Lower lobe of right lung (tissue), 2 donors: Measurements from ENCODE around the gene GALR3. TPM values are rescaled to one million over a fixed set of nuclear protein-coding genes. Genes with fewer than 3 reads are reported as not detected.
"Not testable (repeated sequence)": the region's sequence is repeated elsewhere in the genome, so short reads cannot be mapped to it uniquely, and the experiment has no call there.

Experiments used
- ATAC-seq, 2 donors: fragments of 200-7000 bp; cut with Tn5 transposase; one replicate each; pipeline ENCODE4 v1.9.1; 2020 to 2022; ENCODE audit warnings: mild to moderate bottlenecking in 2 of 2, moderate library complexity in 2 of 2
- DNase-seq: peaks from one replicate; pipeline ENCODE4 v3.0.0-alpha.2; 2020
- H3K27ac ChIP-seq: fragments of 200-600 bp; one replicate; pipeline ENCODE4 v1.8.0; 2022
- H3K27me3 ChIP-seq: fragments of 200-600 bp; one replicate; pipeline ENCODE4 v1.8.0; 2022; ENCODE audit warnings: low read depth
- H3K36me3 ChIP-seq: fragments of 200-600 bp; one replicate; pipeline ENCODE4 v1.8.0; 2022; ENCODE audit warnings: mild to moderate bottlenecking
- H3K4me1 ChIP-seq: fragments of 200-600 bp; one replicate; pipeline ENCODE4 v1.8.0; 2022
- H3K4me3 ChIP-seq: fragments of 200-600 bp; one replicate; pipeline ENCODE4 v1.8.0; 2022; ENCODE audit warnings: mild to moderate bottlenecking
- H3K9me3 ChIP-seq: fragments of 200-600 bp; one replicate; pipeline ENCODE4 v1.8.0; 2022
- CTCF ChIP-seq: fragments of 200-600 bp; IDR thresholded peaks from one replicate; pipeline ENCODE4 v1.8.0; 2022; ENCODE audit warnings: antibody characterized with exemption, mild to moderate bottlenecking
- intact Hi-C: fragments of 100-400 bp; cut with DNase I; formaldehyde crosslinking; loops from one replicate; pipeline ENCODE4 v1.11.0; 2022
- total RNA-seq: library from RNA; stranded (reverse); fragmentation: NEBNext Ultra II Directional; extraction: Animal tissue kit (Norgen Biotek cat#: 25700); gene quantifications from one replicate; pipeline ENCODE4 v1.2.1, GENCODE V29; 2021
- donor health status: DM: no; HTN: yes; CAD: no; lungs with severe emphysema.

The GALR3 gene
- total RNA-seq, 1 donor from 2014 or later: not detected

GRCh38 chr22:37792494-37792893 is 30.7 kb upstream of the GALR3 start:
- no peak overlapping the region for H3K27ac ChIP-seq
- no peak for DNase-seq
- no peak for TF ChIP-seq CTCF
- intact Hi-C loops: no loop called here
- H3K27me3 ChIP-seq: no peaks in the 10 kb centered on the region
- H3K9me3 ChIP-seq: no peaks in the 10 kb centered on the region
- H3K36me3 ChIP-seq: no peaks in the 10 kb centered on the region
- H3K4me1 ChIP-seq: no peaks in the 10 kb centered on the region
- no peak for ATAC-seq
- H3K4me3 ChIP-seq: no peak overlapping the region

- no peak for DNase-seq
- H3K9me3 ChIP-seq: no peaks in the 10 kb centered on the region
- H3K36me3 ChIP-seq: no peaks in the 10 kb centered on the region
- no peaks in the 10 kb centered on the region for H3K27me3 ChIP-seq
- intact Hi-C loops: no loop called here
- H3K4me1 ChIP-seq: no peaks in the 10 kb centered on the region
- no peak for ATAC-seq
- no peak overlapping the region for H3K27ac ChIP-seq
- H3K4me3 ChIP-seq: no peak overlapping the region
- TF ChIP-seq CTCF: no peak
Observed at GRCh38 chr22:37794376-37794775, 28.8 kb upstream of the GALR3 start.

GRCh38 chr22:37796079-37796478 is 27.1 kb upstream of the GALR3 start:
- no peak for DNase-seq
- ATAC-seq: no peak
- Histone ChIP-seq H3K27ac (no peak overlapping the region), H3K9me3 (no peaks in the 10 kb centered on the region), H3K4me3 (no peak overlapping the region), H3K27me3 (no peaks in the 10 kb centered on the region), H3K36me3 (no peaks in the 10 kb centered on the region), H3K4me1 (no peaks in the 10 kb centered on the region)
- intact Hi-C loops: no loop called here
- no peak for TF ChIP-seq CTCF

GRCh38 chr22:37797259-37797658 is 25.9 kb upstream of the GALR3 start:
- H3K9me3 ChIP-seq, H3K4me3 ChIP-seq, H3K36me3 ChIP-seq, ATAC-seq, H3K4me1 ChIP-seq, H3K27ac ChIP-seq, intact Hi-C loops, DNase-seq, H3K27me3 ChIP-seq: not testable (repeated sequence)

- H3K4me1 ChIP-seq: peaks cover 11% of the 10 kb centered on the region
- H3K27ac ChIP-seq: no peak overlapping the region
- no peak for TF ChIP-seq CTCF
- no peak overlapping the region for H3K4me3 ChIP-seq
- DNase-seq: no peak
- no peaks in the 10 kb centered on the region for H3K9me3 ChIP-seq
- H3K36me3 ChIP-seq: no peaks in the 10 kb centered on the region
- no peaks in the 10 kb centered on the region for H3K27me3 ChIP-seq
- ATAC-seq: no peak
- intact Hi-C loops: no loop called here
Observed at GRCh38 chr22:37797874-37798500, 25.2 kb upstream of the GALR3 start.

- ATAC-seq: not testable (repeated sequence)
Observed at GRCh38 chr22:37799979-37800378, 23.2 kb upstream of the GALR3 start.

GRCh38 chr22:37801946-37802309 is 21.3 kb upstream of the GALR3 start:
- DNase-seq (no peak), ATAC-seq (no peak)
- no peaks in the 10 kb centered on the region for H3K36me3 ChIP-seq
- H3K4me3 ChIP-seq: peak overlapping the region; percentile 73
- H3K4me1 ChIP-seq: peaks cover 36% of the 10 kb centered on the region
- intact Hi-C loops: no loop called here
- no peak for TF ChIP-seq CTCF
- H3K9me3 ChIP-seq: no peaks in the 10 kb centered on the region
- H3K27me3 ChIP-seq: no peaks in the 10 kb centered on the region
- H3K27ac ChIP-seq: peak overlapping the region; percentile 72

More at GRCh38 chr22:37799979-37800378, 23.2 kb upstream of the GALR3 start:
- H3K4me3 ChIP-seq, H3K9me3 ChIP-seq, H3K27me3 ChIP-seq, H3K36me3 ChIP-seq, H3K27ac ChIP-seq, DNase-seq, intact Hi-C loops: not testable (repeated sequence)
- H3K4me1 ChIP-seq: peaks cover 18% of the 10 kb centered on the region
